Measurements from ENCODE around the gene CPXM2. TPM values are rescaled to one million over a fixed set of nuclear protein-coding genes. Genes with fewer than 3 reads are reported as not detected.

CPXM2 gene
- total RNA-seq: 0.51 and 1.0 TPM in 2 replicates

- no peak for DNase-seq
These were observed at the start of gene CPXM2 for GRCh38 chr10:123891144-123892071. CPXM2 (minus strand) TSS chr10:123891807; CDS start chr10:123891659, 148 bp downstream.

GRCh38 chr10:123939591-123939990, 48.0 kb upstream of the CPXM2 start:
- DNase-seq: no peak

- DNase-seq: no peak
These were observed 47.3 kb upstream of the CPXM2 start for GRCh38 chr10:123938890-123939289.

GRCh38 chr10:123936426-123936825, 44.8 kb upstream of the CPXM2 start:
- no peak for DNase-seq

- DNase-seq: no peak
These were observed 44.1 kb upstream of the CPXM2 start for GRCh38 chr10:123935680-123936079.

- no peak for DNase-seq
These were observed 43.2 kb upstream of the CPXM2 start for GRCh38 chr10:123934846-123935245.

- no peak for DNase-seq
These were observed 38.9 kb upstream of the CPXM2 start for GRCh38 chr10:123930340-123931001.

- DNase-seq: no peak
These were observed 38.2 kb upstream of the CPXM2 start for GRCh38 chr10:123929791-123930190.

GRCh38 chr10:123928427-123928826, 36.8 kb upstream of the CPXM2 start:
- no peak for DNase-seq

- no peak for DNase-seq
These were observed 35.0 kb upstream of the CPXM2 start for GRCh38 chr10:123926401-123927264.

GRCh38 chr10:123922126-123922525, 30.5 kb upstream of the CPXM2 start:
- no peak for DNase-seq

- DNase-seq: no peak
These were observed 25.2 kb upstream of the CPXM2 start for GRCh38 chr10:123916775-123917174.

- DNase-seq: no peak
These were observed 22.2 kb upstream of the CPXM2 start for GRCh38 chr10:123913688-123914268.

- no peak for DNase-seq
These were observed 21.3 kb upstream of the CPXM2 start for GRCh38 chr10:123912871-123913270.

- no peak for DNase-seq
These were observed 20.9 kb upstream of the CPXM2 start for GRCh38 chr10:123912466-123912865.

GRCh38 chr10:123911866-123912265, 20.3 kb upstream of the CPXM2 start:
- no peak for DNase-seq

GRCh38 chr10:123909866-123910265, 18.3 kb upstream of the CPXM2 start:
- DNase-seq: no peak

GRCh38 chr10:123909426-123909825, 17.8 kb upstream of the CPXM2 start:
- no peak for DNase-seq

- no peak for DNase-seq
These were observed 16.8 kb upstream of the CPXM2 start for GRCh38 chr10:123908379-123908778.

- DNase-seq: no peak
These were observed 15.5 kb upstream of the CPXM2 start for GRCh38 chr10:123906884-123907652.

- DNase-seq: no peak
These were observed 14.7 kb upstream of the CPXM2 start for GRCh38 chr10:123906296-123906695.

Data from dermis blood vessel endothelial cell (primary cell).